K562 (cell line): ENCODE results near the gene METTL25B. TPM values are rescaled to one million over a fixed set of nuclear protein-coding genes. Genes with fewer than 3 reads are reported as not detected.
A peak's percentile ranks its signal among the peaks of the same experiment; 100 is the strongest.

Experiments
- ARID2 ChIP-seq: fragments of 450-650 bp; IDR thresholded peaks from 2 replicates; pipeline ENCODE4 v1.6.1; 2017; ENCODE audit warnings: antibody characterized with exemption, mild to moderate bottlenecking
- CGGBP1 ChIP-seq: fragments of 250-450 bp; sonication (Bioruptor Pico); IDR thresholded peaks from 2 replicates; pipeline ENCODE4 v1.9.0; 2021; ENCODE audit warnings: mild to moderate bottlenecking
- CREB5 ChIP-seq: fragments of 250-450 bp; sonication (Bioruptor Pico); IDR thresholded peaks from 2 replicates; pipeline ENCODE4 v1.5.0; 2020; ENCODE audit warnings: mild to moderate bottlenecking
- CREBBP ChIP-seq: IDR thresholded peaks from one replicate; pipeline ENCODE4 v1.6.1; 2012; ENCODE audit warnings: low read depth, mild to moderate bottlenecking, control low read depth, inconsistent platforms, low read length
- EP400 ChIP-seq: fragments of 450-650 bp; IDR thresholded peaks from 2 replicates; pipeline ENCODE4 v1.6.1; 2017; ENCODE audit warnings: antibody characterized with exemption, mild to moderate bottlenecking, moderate library complexity
- HNRNPK ChIP-seq: fragments of 200-400 bp; formaldehyde crosslinking; IDR thresholded peaks from one replicate; pipeline ENCODE4 v1.6.1; 2018; ENCODE audit warnings: mild to moderate bottlenecking, low read depth, low read length; ENCODE audit not compliant: poor library complexity, severe bottlenecking
- JUN ChIP-seq, 2 experiments: sonication (generic) in 1 of 2; formaldehyde crosslinking in 1 of 2; IDR thresholded peaks; 2 replicates each; pipeline versions ENCODE4 v1.6.1 to v1.8.0; 2012 to 2022; ENCODE audit warnings: borderline replicate concordance in 2 of 2, mild to moderate bottlenecking in 2 of 2, improper control_type of control experiment in 1 of 2, low read depth in 1 of 2, low read length in 1 of 2, missing genetic modification reagents in 1 of 2
- MEF2A ChIP-seq: IDR thresholded peaks from 2 replicates; pipeline ENCODE4 v1.6.1; 2011; ENCODE audit warnings: low read depth, mild to moderate bottlenecking, low read length, moderate library complexity; ENCODE audit not compliant: control insufficient read depth
- MYBL2 ChIP-seq, 2 experiments: fragments of 450-650 bp in 1 of 2; sonication (generic) in 1 of 2; formaldehyde crosslinking in 1 of 2; IDR thresholded peaks; 2 replicates each; pipeline versions ENCODE4 v1.6.1 to v1.8.1; 2017 to 2022; ENCODE audit warnings: borderline replicate concordance in 1 of 2, inconsistent platforms in 1 of 2, low read depth in 1 of 2, mild to moderate bottlenecking in 1 of 2, missing genetic modification reagents in 1 of 2, moderate library complexity in 1 of 2
- PCBP2 ChIP-seq: fragments of 200-400 bp; formaldehyde crosslinking; IDR thresholded peaks from 2 replicates; pipeline ENCODE4 v1.6.1; 2018; ENCODE audit warnings: low read length, low read depth, mild to moderate bottlenecking, moderate library complexity; ENCODE audit not compliant: poor library complexity, severe bottlenecking
- RCOR1 ChIP-seq, 2 experiments: IDR thresholded peaks; 2 replicates each; pipeline ENCODE4 v1.6.1; 2012; ENCODE audit warnings: low read depth in 2 of 2, low read length in 2 of 2, borderline replicate concordance in 1 of 2, improper control_type of control experiment in 1 of 2
- SNIP1 ChIP-seq: fragments of 450-650 bp; IDR thresholded peaks from 2 replicates; pipeline ENCODE4 v1.7.1; 2017; ENCODE audit warnings: low read depth, mild to moderate bottlenecking
- TBP ChIP-seq: optimal IDR thresholded peaks from 2 replicates; pipeline ENCODE3; 2011; ENCODE audit warnings: low read depth, low read length, improper control_type of control experiment
- THAP12 ChIP-seq: fragments of 250-450 bp; sonication (Bioruptor Pico); IDR thresholded peaks from 2 replicates; pipeline ENCODE4 v1.9.0; 2021; ENCODE audit warnings: mild to moderate bottlenecking, inconsistent platforms
- THRAP3 ChIP-seq: fragments of 450-650 bp; IDR thresholded peaks from 2 replicates; pipeline ENCODE4 v1.6.1; 2016; ENCODE audit warnings: mild to moderate bottlenecking, inconsistent platforms, borderline replicate concordance
- ZBTB33 ChIP-seq: sonication (generic); formaldehyde crosslinking; IDR thresholded peaks from 2 replicates; pipeline ENCODE4 v1.8.1; 2023; ENCODE audit warnings: mild to moderate bottlenecking, missing genetic modification reagents
- ZNF398 ChIP-seq: fragments of 250-450 bp; sonication (Bioruptor Pico); IDR thresholded peaks from 2 replicates; pipeline ENCODE4 v1.8.0; 2021; ENCODE audit warnings: moderate library complexity, mild to moderate bottlenecking, inconsistent platforms
- polyA plus RNA-seq, 8 experiments: library from polyadenylated mRNA; depleted of rRNA in 4 of 8; stranded (reverse) in 5 of 8; unstranded in 3 of 8; fragments of >200 nt; fragmentation: Nextera tagmentation in 2 of 8; fragmentation: Illumina TruSeq in 1 of 8; extraction: Ambion mirVana in 2 of 8; extraction: Trizol in 1 of 8; gene quantifications; 2 replicates each; pipeline versions ENCODE4 v1.2.1 to v1.2.3, GENCODE V29; 2011 to 2014; ENCODE audit warnings: inconsistent platforms in 1 of 8, missing spikeins in 1 of 8
- total RNA-seq, 7 experiments: library from RNA; depleted of rRNA in 6 of 7; stranded (reverse); fragments of >200 nt in 6 of 7; fragmentation: Illumina TruSeq in 2 of 7; extraction: Trizol in 2 of 7; gene quantifications; 2 replicates each; pipeline versions ENCODE4 v1.2.1 to v1.2.3, GENCODE V29; 2011 to 2021; ENCODE audit warnings: low replicate concordance in 1 of 7

METTL25B gene
- total and polyA plus RNA-seq, 9 of the 15 experiments (the other 6 are each of a cell fraction or from before 2014, with no cell fraction given) = 7.7 to 48.3 (median 33.1) TPM

- TF ChIP-seq JUN (IDR thresholded peaks at IDR 0.05; ENCODE audit: borderline replicate concordance, low read depth, low read length) (peak; percentile 55; the same call in 1 of the 2 replicates), JUN (CRISPR knock-in tag; IDR thresholded peaks at IDR 0.05; ENCODE audit: borderline replicate concordance) (no peak), CGGBP1 (CRISPR knock-in tag) (no peak), TBP (peak; percentile 74), EP400 (peak; percentile 44; the same call in 1 of the 2 replicates), THRAP3 (no peak), CREB5 (CRISPR knock-in tag) (no peak), ARID2 (no peak), CREBBP (no peak), THAP12 (peak; percentile 39; the same call in 1 of the 2 replicates), ZBTB33 (no peak), RCOR1 (IDR thresholded peaks at IDR 0.05; ENCODE audit: borderline replicate concordance in 1 of 2, low read depth in 2 of 2, low read length in 2 of 2) (peak in 1 of 2 experiments; percentile 70; a peak in 2 of 4 replicates), SNIP1 (no peak), HNRNPK (peak; percentile 92), MEF2A (no peak; the same call in 1 of the 2 replicates), ZNF398 (CRISPR knock-in tag) (no peak), MYBL2 (IDR thresholded peaks at IDR 0.05; ENCODE audit: low read depth) (no peak), MYBL2 (CRISPR knock-in tag; IDR thresholded peaks at IDR 0.05; ENCODE audit: borderline replicate concordance) (no peak), PCBP2 (peak; percentile 40)
Observed at GRCh38 chr1:156751757-156752481, 23.6 kb downstream of the METTL25B start (continued).
